RCC 7860 (cell line): Measurements from ENCODE around the gene GRK5.
A peak's percentile ranks its signal among the peaks of the same experiment; 100 is the strongest.

ENCODE experiments used
- DNase-seq: peaks from one replicate; pipeline ENCODE4 v3.0.0-alpha.2; 2015; ENCODE audit warnings: low spot score
- FAIRE-seq: peaks from 2 replicates; lab custom pipeline; 2012; peaks lifted over from hg19 to GRCh38; lab: Jason Lieb, UNC

GRK5 gene

GRCh38 chr10:119493155-119493554 is 285.8 kb downstream of the GRK5 start:
- FAIRE-seq (no peak), DNase-seq (no peak)

GRCh38 chr10:119494236-119495020 is 287.1 kb downstream of the GRK5 start:
- FAIRE-seq (no peak), DNase-seq (no peak)

- DNase-seq (no peak), FAIRE-seq (no peak)
Observed at GRCh38 chr10:119495021-119495505, 287.7 kb downstream of the GRK5 start.

GRCh38 chr10:119495545-119495944 is 288.2 kb downstream of the GRK5 start:
- no peak for FAIRE-seq
- no peak for DNase-seq

GRCh38 chr10:119496273-119496672 is 288.9 kb downstream of the GRK5 start:
- peak; percentile 61 for FAIRE-seq
- peak; percentile 78 for DNase-seq

GRCh38 chr10:119497243-119497642 is 289.9 kb downstream of the GRK5 start:
- FAIRE-seq, result no peak
- no peak for DNase-seq

GRCh38 chr10:119498889-119499676 is 291.7 kb downstream of the GRK5 start:
- peak; percentile 86 for DNase-seq
- FAIRE-seq, result peak; percentile 90

- FAIRE-seq (no peak), DNase-seq (no peak)
Observed at GRCh38 chr10:119499677-119500002, 292.3 kb downstream of the GRK5 start.

GRCh38 chr10:119500123-119500795 is 292.9 kb downstream of the GRK5 start:
- no peak for FAIRE-seq
- no peak for DNase-seq

- DNase-seq, result no peak
- no peak for FAIRE-seq
Observed at GRCh38 chr10:119500821-119501220, 293.4 kb downstream of the GRK5 start.

- DNase-seq (no peak), FAIRE-seq (no peak)
Observed at GRCh38 chr10:119501690-119502089, 294.3 kb downstream of the GRK5 start.

- DNase-seq (no peak), FAIRE-seq (no peak)
Observed at GRCh38 chr10:119502209-119502608, 294.8 kb downstream of the GRK5 start.

GRCh38 chr10:119502618-119503155 is 295.3 kb downstream of the GRK5 start:
- no peak for FAIRE-seq
- no peak for DNase-seq

- DNase-seq (no peak), FAIRE-seq (no peak)
Observed at GRCh38 chr10:119503821-119504220, 296.4 kb downstream of the GRK5 start.

- no peak for DNase-seq
- no peak for FAIRE-seq
Observed at GRCh38 chr10:119504651-119505050, 297.3 kb downstream of the GRK5 start.

GRCh38 chr10:119505131-119505551 is 297.8 kb downstream of the GRK5 start:
- FAIRE-seq (no peak), DNase-seq (no peak)
